NCI-H748 (cell line): Measurements from ENCODE around the gene PPT2.
"Not testable (repeated sequence)": the region's sequence is repeated elsewhere in the genome, so short reads cannot be mapped to it uniquely, and the experiment has no call there.

Experiments used
- DNase-seq: peaks from one replicate; lab custom pipeline; 2025; ENCODE audit not compliant: unreplicated experiment; lab: John Stamatoyannopoulos, UW

PPT2 gene

DNA sequence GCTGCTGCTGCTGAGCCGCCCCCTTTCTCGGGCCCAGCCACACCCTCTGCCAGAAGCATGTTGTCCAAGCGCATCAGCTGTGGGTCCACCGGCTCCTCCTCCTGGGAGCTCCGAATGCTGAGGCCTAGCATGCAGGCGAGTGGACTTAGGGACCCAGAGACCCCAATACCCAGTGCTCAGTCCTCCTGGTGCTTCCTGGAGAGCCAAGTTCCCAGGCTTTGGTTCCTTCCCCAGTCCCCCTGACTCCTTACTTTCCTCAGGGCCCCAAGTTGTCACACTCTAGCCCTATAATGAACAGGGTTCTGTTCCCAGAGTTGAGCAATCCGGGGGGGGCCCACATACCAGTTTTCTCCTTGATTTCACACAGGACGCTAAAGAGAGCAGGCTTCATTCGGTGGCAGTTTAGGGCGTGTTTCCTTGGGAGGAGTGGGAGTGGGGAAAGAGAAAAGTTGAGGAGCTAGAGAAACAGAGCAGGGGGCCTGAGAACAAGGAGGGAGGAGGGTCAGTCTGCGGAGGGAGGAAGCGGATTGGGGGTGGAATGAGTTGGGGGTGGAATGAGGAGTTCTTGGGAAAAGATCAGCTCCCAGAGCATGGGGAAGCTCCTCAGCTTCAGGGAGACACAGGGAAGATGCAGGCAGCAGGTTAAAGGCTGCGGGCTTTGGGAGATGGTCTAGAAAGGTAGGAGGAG lies 34.6 kb downstream of the PPT2 start:
- DNase-seq: no peak

DNA sequence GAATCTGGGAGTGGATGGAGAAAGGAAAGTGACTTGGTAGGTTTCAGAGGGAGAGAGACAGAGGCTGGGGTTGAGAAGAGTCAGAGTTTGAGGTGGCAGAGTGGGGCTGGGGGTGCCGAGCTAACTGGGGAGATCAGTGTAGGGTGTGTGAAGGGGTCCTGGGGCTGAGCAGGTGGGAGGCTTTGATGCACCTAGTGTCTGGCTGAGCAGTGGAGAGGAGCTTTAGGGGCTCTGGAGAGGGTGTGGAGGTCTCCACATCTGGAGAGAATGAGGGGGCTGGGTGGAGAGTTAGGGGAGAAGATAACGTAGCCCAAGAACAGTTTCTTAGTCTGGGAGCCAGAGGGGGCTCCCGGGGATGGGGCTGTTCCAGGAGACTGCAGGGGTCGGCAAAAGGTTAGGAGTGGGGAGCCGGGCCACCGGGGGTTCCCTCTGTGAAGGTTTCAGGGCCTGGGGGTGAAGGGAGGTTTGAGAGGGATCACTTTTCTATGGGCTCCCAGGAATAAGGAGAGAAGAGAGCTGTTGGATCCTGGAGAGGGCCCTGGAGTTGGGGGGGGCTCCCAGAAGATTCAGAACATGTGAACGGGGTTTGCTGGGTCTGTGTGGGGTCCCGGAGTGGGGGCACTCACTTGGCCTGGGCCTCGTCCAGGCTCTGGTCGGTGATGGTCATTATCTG lies 35.3 kb downstream of the PPT2 start:
- no peak for DNase-seq

DNA sequence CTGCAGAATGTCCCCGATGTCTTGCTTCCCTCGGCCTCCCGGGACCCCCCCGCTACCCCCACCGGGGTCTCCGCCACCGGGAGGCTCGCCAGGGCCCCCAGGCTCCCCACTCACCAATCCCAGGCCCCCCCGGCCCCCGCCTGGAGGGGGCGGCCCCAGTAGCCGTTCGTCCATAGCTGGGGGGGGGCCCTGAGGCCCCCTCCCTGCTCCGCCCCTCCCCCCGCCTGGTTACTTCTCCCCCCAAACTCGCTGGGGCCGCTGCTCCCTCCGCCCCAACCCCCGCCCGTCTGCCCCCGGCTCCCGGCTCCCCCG lies 35.8 kb downstream of the PPT2 start:
- no peak for DNase-seq

DNA sequence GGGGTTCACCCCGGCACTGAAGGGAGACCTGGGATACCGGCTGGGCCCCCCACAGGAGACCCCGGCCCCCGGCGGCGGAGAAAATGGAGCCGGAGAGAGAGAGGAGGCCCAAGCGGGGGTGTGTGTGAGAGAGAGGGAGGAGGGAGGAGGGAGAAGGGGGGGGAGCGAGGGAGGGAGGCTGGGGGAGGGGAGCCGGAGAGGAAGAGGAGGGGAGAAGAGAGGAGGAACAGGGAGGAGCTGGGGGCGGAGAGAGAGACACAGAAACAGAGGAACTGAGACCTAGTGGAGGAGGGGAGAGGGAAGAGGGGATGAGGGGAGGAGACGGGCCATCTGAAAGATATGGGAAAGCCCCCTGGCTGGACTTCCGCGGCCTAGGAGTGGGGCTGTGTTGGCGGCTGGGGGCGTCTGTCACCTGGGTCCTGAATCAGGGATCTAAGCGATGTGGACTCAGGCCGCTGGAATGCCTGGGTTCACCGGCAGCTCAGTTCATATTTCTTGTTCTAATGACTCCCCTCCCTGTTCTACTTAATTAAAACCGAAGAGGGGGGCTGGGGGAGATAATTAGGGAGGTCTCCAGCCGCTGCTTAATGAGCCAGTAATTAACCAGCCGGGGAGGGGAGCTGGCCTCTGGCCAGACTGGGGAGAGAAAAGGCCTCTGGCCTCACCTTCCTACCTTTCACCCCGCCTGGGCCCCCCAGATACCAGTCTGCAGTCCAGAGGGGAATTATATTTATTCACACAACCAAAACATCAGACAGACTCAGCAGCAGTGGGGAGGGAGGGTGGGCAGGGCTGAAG lies 36.3 kb downstream of the PPT2 start, which contains the start of gene PBX2:
PBX2 (minus strand) TSS at position 149 of the 798 bp plus-strand sequence. CDS start 287 bp downstream, outside the sequence.
- peak; percentile 94 for DNase-seq

DNA sequence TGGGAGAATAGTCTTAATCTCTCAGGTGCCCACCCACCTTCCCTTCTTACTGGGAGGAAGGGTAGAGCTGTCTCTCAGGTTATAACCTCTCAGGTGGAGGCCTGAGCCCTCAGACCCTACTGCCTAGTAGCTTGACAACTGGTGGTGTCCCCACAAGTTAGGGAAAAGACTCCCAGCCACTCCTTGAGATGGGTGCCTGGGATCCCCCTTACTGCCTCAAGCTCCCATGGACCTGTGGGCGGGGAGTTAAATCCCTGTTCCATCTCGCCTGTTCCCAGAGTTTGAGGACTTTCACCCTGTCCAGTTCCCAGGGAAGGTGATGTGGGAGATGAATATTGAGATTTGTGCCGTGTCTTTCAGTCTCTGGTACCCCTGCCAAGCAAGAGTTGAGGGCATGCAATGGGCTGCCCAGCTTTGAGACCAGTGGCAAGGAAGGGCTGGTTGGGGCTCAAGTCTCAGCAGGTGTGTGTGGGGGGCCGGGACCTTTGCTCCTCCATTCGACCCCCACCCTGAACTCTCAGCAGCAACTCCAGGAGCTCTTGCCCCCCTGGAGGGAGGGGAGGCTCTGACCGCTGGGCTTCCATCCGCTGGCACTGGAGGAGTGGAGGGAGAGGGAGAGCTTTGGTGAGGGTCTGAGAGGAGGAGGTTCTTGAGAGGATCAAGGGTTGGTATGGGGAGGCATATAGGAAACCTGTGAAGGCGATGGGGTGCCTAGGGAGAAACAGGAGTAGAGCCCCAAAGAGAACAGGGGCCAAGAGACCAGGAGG lies 37.2 kb downstream of the PPT2 start:
- no peak for DNase-seq

DNA sequence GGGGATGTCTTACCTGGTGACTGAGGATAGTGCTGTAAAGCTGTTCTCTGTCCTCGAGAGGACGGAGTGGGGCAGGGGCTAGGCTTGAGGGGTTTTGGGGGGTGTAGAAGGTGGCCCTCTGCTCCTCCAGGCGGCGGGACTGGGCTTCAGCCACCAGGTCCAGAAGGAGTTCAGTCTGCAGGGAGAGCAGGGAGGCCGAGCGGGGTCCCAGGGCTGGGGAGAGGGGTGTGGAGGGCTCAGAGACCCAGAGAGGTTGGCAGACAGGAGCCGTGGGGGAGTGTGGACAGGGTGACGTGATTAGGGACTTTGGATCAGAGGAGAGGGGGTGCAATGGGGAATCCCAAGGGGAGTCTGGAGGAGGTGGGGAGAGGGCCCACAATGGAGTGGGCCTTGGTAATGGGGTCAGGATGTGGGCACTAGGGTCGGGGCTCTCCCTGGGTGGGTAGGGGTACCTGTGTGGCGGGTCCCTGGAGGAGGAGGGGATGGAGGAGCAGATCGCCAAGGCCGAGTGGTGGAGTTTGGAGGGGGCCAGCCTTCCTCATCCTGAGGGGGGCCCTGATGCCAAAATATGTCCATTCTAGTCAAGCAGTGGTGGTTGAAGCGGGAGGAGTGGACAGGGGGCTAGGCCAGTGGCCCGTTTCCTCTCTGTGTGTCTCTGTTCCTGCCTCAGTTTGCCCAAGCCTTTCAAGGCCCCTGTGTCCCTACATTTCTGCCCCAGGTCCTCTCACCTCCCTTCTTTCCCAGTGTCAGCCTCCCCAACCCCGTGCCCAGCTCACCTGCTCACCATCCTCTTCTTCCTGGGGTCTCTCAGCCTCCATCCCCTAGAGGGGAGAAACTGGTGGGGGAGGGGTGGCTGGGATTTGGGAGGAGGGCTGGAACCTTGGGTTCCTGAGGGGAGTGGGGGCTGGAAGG lies 38.0 kb downstream of the PPT2 start:
- DNase-seq: no peak

DNA sequence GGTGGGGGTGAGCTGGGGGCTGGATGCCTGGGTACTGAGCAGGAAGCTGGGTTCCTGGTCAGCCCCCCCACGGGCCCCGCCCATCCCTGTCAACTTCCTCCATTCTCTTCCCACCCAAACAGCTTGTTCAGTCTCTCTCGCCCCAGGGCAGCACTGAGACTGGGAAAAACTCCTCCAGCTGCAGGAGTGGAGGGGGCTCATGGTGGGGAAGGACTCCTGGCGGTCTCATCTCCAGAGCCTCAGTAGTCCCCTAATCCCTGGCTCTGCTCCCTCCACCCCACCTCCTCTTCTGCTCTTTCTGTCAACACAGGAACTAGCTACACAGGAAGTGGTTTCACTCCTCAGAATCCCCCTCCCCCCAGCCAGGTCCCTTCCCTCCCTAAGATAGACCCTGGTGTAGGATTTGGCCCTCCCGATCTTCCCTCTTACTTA lies 38.7 kb downstream of the PPT2 start, which contains the start of gene GPSM3:
GPSM3 (minus strand) TSS at position 36 of the 432 bp plus-strand sequence. CDS start 130 bp downstream, outside the sequence.
- DNase-seq: peak; percentile 36

DNA sequence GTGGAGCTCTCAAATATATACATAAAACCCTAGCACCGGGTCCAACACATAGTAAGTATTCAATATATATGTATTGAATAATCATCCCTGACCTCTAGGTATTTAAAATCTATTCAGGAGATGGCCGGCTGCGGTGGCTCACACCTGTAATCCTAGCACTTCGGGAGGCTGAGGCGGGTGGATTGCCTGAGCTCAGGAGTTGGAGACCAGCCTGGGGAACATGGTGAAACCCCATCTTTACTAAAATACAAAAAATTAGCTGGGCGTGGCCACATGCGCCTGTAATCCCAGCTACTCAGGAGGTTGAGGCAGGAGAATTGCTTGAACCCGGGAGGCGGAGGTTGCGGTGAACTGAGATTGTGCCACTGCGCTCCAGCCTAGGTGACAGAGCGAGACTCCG lies 39.2 kb downstream of the PPT2 start:
- DNase-seq: not testable (repeated sequence)

DNA sequence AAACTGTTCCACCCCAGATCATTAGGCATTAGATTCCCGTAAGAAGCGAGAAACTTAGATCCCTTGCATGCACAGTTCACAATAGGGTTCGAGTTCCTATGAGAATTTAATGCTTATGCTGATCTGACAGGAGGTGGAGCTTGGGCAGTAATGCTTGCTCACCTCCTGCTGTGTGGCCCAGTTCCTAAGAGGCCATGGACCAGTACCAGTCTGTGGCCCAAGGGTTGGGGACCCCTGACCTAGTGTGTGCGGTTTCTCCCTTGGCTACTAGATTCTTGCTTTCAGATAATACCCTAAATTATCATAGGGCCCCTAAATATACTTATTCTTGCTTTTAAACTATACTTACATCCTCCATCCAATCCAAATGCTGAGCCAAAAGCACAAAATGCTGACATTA lies 40.4 kb downstream of the PPT2 start:
- no peak for DNase-seq

DNA sequence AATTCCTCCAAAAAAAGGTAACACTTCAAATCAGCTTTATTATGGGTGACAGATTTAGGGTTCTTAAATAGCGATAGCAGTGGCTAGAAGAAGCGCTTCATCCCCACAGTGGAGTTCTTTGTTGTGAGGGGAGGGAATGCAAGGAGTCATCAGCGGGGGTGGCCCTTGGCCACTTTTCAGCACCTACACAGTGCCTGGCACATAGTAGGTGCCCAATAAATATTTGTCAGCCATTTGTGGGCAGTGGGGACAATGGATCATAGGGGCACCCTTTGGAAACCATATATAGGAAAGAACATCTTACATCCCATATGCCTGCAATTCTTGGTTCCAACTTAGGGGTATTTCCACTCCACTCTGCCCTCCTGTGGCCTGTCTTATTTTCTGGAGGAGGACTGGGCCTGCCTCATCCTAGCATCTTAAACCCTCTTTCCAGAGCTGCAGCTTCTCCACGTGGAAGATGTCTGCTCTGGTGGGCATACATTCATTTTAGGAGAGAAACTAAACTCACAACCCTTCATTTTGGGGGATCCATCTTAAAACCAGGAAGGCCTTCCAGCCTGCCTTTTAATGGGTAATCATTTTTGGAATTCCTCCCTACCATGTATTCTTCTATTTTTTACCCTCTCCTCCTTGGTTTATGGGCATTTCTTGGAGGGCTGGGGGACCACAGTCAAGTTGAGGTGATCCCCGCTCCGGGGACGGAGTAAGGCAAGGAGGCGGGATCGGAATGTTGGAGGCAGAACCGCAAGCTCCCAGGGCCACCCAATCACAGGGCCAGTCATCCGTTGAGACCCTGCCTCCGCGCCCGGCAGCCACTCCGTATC lies 41.1 kb downstream of the PPT2 start:
- DNase-seq: peak; percentile 51

DNA sequence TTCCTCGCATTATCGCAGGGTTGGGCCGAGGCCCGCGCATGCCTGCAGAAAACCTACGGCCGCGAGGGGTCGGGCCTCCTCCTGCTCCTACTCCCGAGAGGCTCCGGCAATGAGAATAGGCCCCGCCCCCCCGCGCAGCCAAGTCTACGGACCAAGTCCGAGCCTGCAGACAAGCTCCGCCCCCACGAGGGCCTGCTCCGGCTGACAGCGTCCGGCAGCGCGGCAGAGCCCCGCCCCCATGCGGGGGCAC lies 41.6 kb downstream of the PPT2 start:
- peak; percentile 100 for DNase-seq

DNA sequence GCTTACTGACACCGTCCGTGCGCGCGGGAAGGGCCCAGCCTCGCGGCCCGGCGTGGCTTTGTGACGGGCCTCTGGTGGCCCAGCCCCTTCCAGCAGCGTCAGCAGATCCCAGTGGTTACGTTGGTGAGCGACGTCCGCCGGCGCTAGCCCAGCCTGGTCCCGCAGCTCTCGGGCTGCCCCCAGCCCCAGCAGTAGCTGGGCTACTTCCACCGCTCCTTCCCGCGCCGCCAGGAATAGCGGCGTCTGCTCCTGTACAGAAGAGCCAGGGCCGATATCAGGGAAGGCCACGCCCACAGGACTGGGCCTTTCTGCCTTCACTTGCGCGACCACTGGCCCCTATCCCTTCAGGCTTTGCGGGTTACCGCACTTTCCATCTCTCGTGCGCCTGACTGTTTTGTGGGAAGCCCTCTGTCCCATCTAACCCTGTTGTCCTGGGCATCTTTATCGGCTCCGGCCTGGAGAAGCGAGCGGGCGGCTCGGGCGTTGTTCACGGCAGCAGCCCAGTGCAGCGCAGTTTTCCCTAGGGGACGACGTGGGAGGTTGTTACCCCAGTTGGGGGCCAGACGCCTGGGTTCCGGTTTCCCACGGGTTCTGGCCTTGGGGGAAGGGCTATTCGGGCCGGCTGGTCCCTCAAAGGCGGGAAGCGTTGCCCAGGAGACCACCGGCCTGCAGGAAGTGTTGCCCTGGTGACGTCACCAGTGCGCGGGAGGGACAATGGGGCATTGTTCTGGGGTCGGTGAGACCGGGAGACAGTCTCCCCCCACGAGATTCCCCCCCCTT lies 42.2 kb downstream of the PPT2 start:
- peak; percentile 99 for DNase-seq

DNA sequence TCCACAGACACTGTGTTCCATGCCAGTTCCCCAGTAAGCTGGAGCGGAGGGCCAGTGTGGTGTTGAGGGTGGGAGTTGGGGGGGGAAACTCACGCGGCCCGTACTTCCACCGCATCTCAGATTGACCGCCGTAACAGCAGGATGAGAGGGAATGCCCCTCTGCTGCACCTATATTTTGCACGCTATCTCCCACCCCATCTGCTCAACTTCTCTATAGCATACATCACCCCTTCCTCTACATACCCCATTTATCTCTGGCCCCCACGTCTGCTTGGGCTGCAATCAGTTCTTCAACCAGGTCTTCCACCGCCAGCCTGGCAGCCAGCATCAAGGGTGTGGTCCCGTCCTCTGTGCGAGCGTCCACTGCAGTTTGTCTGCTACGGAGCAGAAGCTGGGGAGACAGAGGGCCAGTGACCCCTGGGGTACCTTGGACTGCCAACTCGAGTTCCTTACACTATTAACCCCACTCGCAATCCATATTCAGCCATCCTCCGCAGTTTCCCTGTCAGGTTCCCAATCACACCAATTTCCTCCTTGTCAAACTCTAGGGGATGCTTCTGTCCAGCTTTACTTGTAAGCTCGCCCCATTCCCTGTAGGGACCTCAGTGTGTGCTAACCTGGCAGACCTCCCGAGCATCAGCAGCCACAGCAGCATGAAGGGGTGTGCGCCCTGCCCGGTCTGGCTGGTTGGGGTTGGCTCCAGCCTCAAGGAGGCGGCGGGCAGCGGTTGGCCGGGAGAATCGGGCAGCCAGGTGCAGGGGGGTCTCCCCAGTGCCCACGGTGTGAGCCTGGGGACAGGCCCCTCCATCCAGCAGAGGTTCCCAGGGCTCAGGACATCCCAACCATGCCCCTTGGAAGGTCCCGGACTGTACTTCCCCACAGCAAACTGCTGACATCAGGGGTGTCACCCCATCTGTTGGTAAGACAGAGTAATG lies 43.0 kb downstream of the PPT2 start:
- peak; percentile 75 for DNase-seq

DNA sequence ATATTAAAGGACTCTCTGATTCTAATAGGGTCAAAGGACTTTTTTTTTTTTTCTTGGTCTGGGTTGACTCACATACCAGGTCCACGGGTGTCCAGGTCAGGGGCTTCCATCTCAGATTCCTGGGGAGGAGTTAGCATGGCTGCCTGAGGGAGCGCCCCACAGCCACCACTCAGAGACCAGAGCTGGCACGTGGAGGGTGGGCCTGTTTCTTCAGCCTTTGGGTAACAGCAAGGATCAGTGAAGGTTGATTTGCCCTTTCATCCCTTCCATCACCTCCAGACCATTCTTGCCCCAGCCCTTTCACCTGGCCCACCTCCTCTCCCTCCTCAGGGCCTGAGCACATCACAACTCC lies 44.4 kb downstream of the PPT2 start:
- DNase-seq: no peak

DNA sequence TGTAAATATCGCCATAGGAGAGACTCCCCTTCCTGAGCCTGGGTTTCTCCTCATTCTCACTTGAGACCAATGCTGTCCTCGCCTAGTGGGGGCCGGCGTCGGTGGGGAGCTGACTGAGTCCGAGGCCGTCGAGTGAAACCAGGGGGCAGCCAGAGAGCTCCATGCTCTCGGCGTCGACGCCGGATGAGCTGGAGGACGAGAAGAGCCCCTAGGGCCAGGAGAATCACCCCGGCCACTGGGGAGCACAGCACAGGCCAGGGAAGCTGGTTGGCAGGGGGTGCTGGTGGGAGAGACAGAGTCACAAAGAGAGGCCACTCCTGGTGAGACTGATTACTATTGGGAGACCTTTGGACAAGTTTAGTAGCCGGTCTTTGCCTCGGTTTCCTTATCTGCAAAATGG lies 44.9 kb downstream of the PPT2 start:
- DNase-seq: no peak

DNA sequence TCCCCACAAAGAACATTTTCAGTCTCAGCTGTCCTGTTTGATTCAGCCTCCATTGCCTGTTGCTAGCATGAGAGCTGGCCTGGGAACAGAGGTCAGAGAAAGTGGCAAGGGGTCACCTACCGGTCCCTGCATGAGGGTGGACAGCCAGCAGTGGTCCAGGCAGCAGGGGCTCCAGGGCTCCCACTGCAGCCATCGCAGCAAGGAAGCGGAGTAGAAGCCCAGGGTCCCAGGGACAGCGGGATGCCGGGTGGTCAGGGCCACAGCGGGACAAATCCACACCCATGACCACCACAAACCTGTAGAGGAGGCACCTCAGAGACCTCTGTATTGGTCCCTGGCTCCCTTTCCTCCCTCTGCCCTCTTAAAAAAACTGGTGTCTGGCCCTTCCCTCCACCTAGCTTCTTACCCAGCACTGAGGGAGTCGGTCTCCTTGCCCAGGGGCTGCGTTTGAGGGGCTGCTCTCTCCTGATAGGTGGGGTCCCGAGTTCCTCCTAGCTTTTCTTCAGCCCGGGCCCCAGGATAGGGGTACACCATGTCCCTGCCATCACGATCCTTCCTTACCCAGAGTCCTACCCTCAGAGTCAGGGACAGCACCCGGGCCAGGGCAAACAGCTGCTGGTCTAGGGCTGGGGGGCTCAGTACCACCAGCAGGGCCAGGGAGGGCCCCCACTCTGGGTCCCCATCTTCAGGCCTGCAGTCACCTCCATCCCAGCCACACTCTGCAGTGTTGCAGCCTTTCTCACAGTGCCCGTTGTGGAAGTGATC lies 47.0 kb downstream of the PPT2 start:
- DNase-seq: no peak

DNA sequence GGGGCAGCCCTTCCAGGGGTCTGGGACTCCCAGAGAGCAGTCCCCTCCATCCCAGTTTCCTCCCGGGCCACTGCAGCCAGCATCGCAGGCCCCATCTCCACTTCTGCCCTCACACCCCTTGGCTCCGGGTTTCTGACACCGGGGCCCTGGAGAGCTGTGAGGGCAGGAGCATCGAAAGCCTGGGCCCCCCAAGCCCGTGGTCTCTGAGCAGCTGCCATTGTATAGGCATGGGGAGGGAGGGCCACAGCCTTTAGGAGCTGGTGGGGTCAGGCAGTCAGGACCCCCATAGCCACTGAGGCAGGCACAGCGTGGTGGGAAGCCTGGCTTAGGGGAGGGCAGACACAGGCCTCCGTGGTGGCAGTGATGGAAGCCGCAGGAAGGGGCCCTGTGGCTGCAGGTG lies 48.2 kb downstream of the PPT2 start:
- DNase-seq: no peak
